H1 (cell line): Measurements from ENCODE around the gene INHBA. TPM values are rescaled to one million over a fixed set of nuclear protein-coding genes. Genes with fewer than 3 reads are reported as not detected.

Source experiments
- CTCF ChIA-PET: fragments of 300-600 bp; sonication (Branson Sonifier 250); formaldehyde crosslinking; loops from one replicate; lab custom pipeline; 2021; ENCODE audit not compliant: partially characterized antibody; lab: Charles Lee
- POLR2A ChIA-PET: fragments of 300-600 bp; sonication (Branson Sonifier 250); formaldehyde crosslinking; loops from one replicate; lab custom pipeline; 2021; ENCODE audit warnings: inconsistent platforms; ENCODE audit not compliant: partially characterized antibody; lab: Charles Lee
- DNase-seq, 2 experiments: peaks; one replicate each; pipeline versions ENCODE4 v3.0.0 to v3.0.0-alpha.2; 2010 to 2022; ENCODE audit warnings: low spot score in 2 of 2, low read depth in 1 of 2, mixed read lengths in 1 of 2
- FAIRE-seq: peaks from 2 replicates; lab custom pipeline; 2011; peaks lifted over from hg19 to GRCh38; lab: Jason Lieb, UNC
- H2AFZ ChIP-seq: 2 replicates; pipeline ENCODE4 v1.8.1; 2012; ENCODE audit warnings: low read length, inconsistent platforms
- H2AK5ac ChIP-seq: 2 replicates; pipeline ENCODE4 v1.6.1; 2013; ENCODE audit warnings: low read depth, low read length
- H2BK120ac ChIP-seq: replicated peaks from 2 replicates; pipeline ENCODE3; 2013; ENCODE audit warnings: low read depth, low read length, inconsistent platforms
- H2BK12ac ChIP-seq: 2 replicates; pipeline ENCODE4 v1.6.1; 2013; ENCODE audit warnings: low read depth, low read length
- H2BK15ac ChIP-seq: 2 replicates; pipeline ENCODE4 v1.6.1; 2013; ENCODE audit warnings: low read length
- H2BK20ac ChIP-seq: 2 replicates; pipeline ENCODE4 v1.6.1; 2013; ENCODE audit warnings: low read length
- H2BK5ac ChIP-seq: 2 replicates; pipeline ENCODE4 v1.6.1; 2013; ENCODE audit warnings: low read depth, low read length
- H3K14ac ChIP-seq: 2 replicates; pipeline ENCODE4 v1.6.1; 2013; ENCODE audit warnings: inconsistent platforms; ENCODE audit not compliant: insufficient read length
- H3K18ac ChIP-seq: 2 replicates; pipeline ENCODE4 v1.6.1; 2013; ENCODE audit warnings: low read length; ENCODE audit errors: extremely low read depth
- H3K23ac ChIP-seq: 2 replicates; pipeline ENCODE4 v1.6.1; 2013; ENCODE audit warnings: inconsistent platforms; ENCODE audit not compliant: insufficient read length
- H3K23me2 ChIP-seq: 2 replicates; pipeline ENCODE4 v1.6.1; 2013; ENCODE audit warnings: low read depth, low read length
- H3K27ac ChIP-seq: 2 replicates; pipeline ENCODE4 v1.6.1; 2011; ENCODE audit warnings: low read depth, low read length, inconsistent platforms
- H3K27me3 ChIP-seq, 4 experiments: replicated peaks in 1 of 4; 1 replicate in 1 of 4; 2 replicates in 3 of 4; pipeline versions ENCODE4 v1.6.1 to v1.8.1; 2011 to 2013; ENCODE audit warnings: low read length in 3 of 4, mild to moderate bottlenecking in 3 of 4, inconsistent platforms in 2 of 4, mixed read lengths in 2 of 4, moderate library complexity in 1 of 4; ENCODE audit not compliant: control insufficient read depth in 3 of 4, insufficient read depth in 3 of 4; ENCODE audit errors: extremely low read depth in 1 of 4
- H3K36me3 ChIP-seq, 4 experiments: 2 replicates each; pipeline versions ENCODE4 v1.6.1 to v1.8.1; 2011 to 2013; ENCODE audit warnings: mild to moderate bottlenecking in 4 of 4, low read length in 3 of 4, moderate library complexity in 2 of 4, control low read depth in 1 of 4, inconsistent platforms in 1 of 4; ENCODE audit not compliant: insufficient read depth in 4 of 4, control insufficient read depth in 2 of 4
- H3K4ac ChIP-seq: replicated peaks from 2 replicates; pipeline ENCODE3; 2013; ENCODE audit warnings: low read length, low read depth, mixed read lengths, inconsistent platforms; ENCODE audit not compliant: insufficient read length
- H3K4me1 ChIP-seq, 4 experiments: replicated peaks in 1 of 4; 1 replicate in 1 of 4; 2 replicates in 3 of 4; pipeline versions ENCODE4 v1.6.1 to v1.8.1; 2011 to 2013; ENCODE audit warnings: low read length in 3 of 4, inconsistent platforms in 2 of 4, mixed read lengths in 1 of 4; ENCODE audit not compliant: insufficient read depth in 4 of 4, control insufficient read depth in 3 of 4
- H3K4me2 ChIP-seq, 2 experiments: 2 replicates each; pipeline versions ENCODE4 v1.6.1 to v1.8.1; 2011 to 2013; ENCODE audit warnings: low read depth in 2 of 2, low read length in 2 of 2, control low read depth in 1 of 2, inconsistent platforms in 1 of 2, mild to moderate bottlenecking in 1 of 2; ENCODE audit not compliant: insufficient read depth in 1 of 2
- H3K4me3 ChIP-seq, 4 experiments: fragments of 200-600, 300-600 bp in 1 of 4; sonication (generic), shearing (Covaris generic), sonication (Bioruptor Twin) in 1 of 4; 2 replicates each; pipeline versions ENCODE4 v1.5.1 to v1.8.1; 2011 to 2016; ENCODE audit warnings: low read length in 4 of 4, low read depth in 3 of 4, control low read depth in 2 of 4, inconsistent platforms in 2 of 4, mild to moderate bottlenecking in 2 of 4, mixed read lengths in 1 of 4, moderate library complexity in 1 of 4; ENCODE audit not compliant: insufficient read depth in 2 of 4; ENCODE audit errors: extremely low read depth in 1 of 4
- H3K56ac ChIP-seq: replicated peaks from 2 replicates; pipeline ENCODE3; 2013; ENCODE audit warnings: low read depth, mild to moderate bottlenecking, mixed read lengths, low read length, inconsistent platforms; ENCODE audit not compliant: insufficient read length
- H3K79me1 ChIP-seq: 2 replicates; pipeline ENCODE4 v1.6.1; 2013; ENCODE audit warnings: low read depth, low read length, control low read depth
- H3K79me2 ChIP-seq, 2 experiments: 2 replicates each; pipeline versions ENCODE4 v1.6.1 to v1.8.1; 2012 to 2013; ENCODE audit warnings: low read length in 2 of 2, mild to moderate bottlenecking in 2 of 2, inconsistent platforms in 1 of 2; ENCODE audit not compliant: insufficient read depth in 2 of 2, control insufficient read depth in 1 of 2
- H3K9ac ChIP-seq, 4 experiments: replicated peaks in 1 of 4; 1 replicate in 1 of 4; 2 replicates in 3 of 4; pipeline versions ENCODE4 v1.6.1 to v1.8.1; 2011 to 2013; ENCODE audit warnings: low read depth in 3 of 4, low read length in 3 of 4, control low read depth in 2 of 4, mild to moderate bottlenecking in 2 of 4, moderate library complexity in 2 of 4, inconsistent platforms in 1 of 4; ENCODE audit errors: extremely low read depth in 1 of 4
- H3K9me3 ChIP-seq, 2 experiments: 2 replicates each; pipeline versions ENCODE4 v1.6.1 to v1.8.1; 2012 to 2013; ENCODE audit warnings: mild to moderate bottlenecking in 2 of 2, moderate library complexity in 2 of 2, control low read depth in 1 of 2, inconsistent platforms in 1 of 2, low read depth in 1 of 2, low read length in 1 of 2, mixed read lengths in 1 of 2; ENCODE audit not compliant: insufficient read depth in 2 of 2
- H4K20me1 ChIP-seq, 2 experiments: replicated peaks in 1 of 2; 2 replicates each; pipeline versions ENCODE3 to v1.8.1; 2011 to 2013; ENCODE audit warnings: inconsistent platforms in 2 of 2, low read length in 2 of 2, mild to moderate bottlenecking in 1 of 2; ENCODE audit not compliant: insufficient read depth in 2 of 2, control insufficient read depth in 1 of 2
- H4K5ac ChIP-seq: 2 replicates; pipeline ENCODE4 v1.6.1; 2013; ENCODE audit warnings: low read length, low read depth, mixed read lengths, inconsistent platforms; ENCODE audit not compliant: insufficient read length
- H4K8ac ChIP-seq: 2 replicates; pipeline ENCODE4 v1.8.0; 2013; ENCODE audit warnings: mild to moderate bottlenecking, moderate library complexity, low read length, inconsistent platforms; ENCODE audit not compliant: insufficient read depth; ENCODE audit errors: extremely low read depth
- H4K91ac ChIP-seq: replicated peaks from 2 replicates; pipeline ENCODE3; 2013; ENCODE audit warnings: low read length, mixed read lengths, inconsistent platforms; ENCODE audit not compliant: insufficient read length
- BCL11A ChIP-seq, 2 experiments: IDR thresholded peaks; one replicate each; pipeline ENCODE4 v1.6.1; 2011; ENCODE audit warnings: low read depth in 2 of 2, low read length in 2 of 2, mild to moderate bottlenecking in 2 of 2
- BRCA1 ChIP-seq: IDR thresholded peaks from 2 replicates; pipeline ENCODE4 v1.6.1; 2012; ENCODE audit warnings: low read depth, low read length, improper control_type of control experiment
- CHD1 ChIP-seq: IDR thresholded peaks from 2 replicates; pipeline ENCODE4 v1.6.1; 2012; ENCODE audit warnings: low read depth, low read length, improper control_type of control experiment
- FOSL1 ChIP-seq: IDR thresholded peaks from 2 replicates; pipeline ENCODE4 v1.6.1; 2011; ENCODE audit warnings: mild to moderate bottlenecking, low read depth, low read length, moderate library complexity; ENCODE audit not compliant: insufficient read depth
- JUND ChIP-seq: IDR thresholded peaks from 2 replicates; pipeline ENCODE4 v1.6.1; 2011; ENCODE audit warnings: mild to moderate bottlenecking, improper control_type of control experiment, low read length
- KDM5A ChIP-seq: fragments of 200-600 bp; IDR thresholded peaks from 2 replicates; pipeline ENCODE4 v1.7.1; 2012; ENCODE audit warnings: mild to moderate bottlenecking, low read length, inconsistent platforms, mixed read lengths
- NANOG ChIP-seq: IDR thresholded peaks from 2 replicates; pipeline ENCODE4 v1.6.1; 2011; ENCODE audit warnings: low read length, low read depth, mild to moderate bottlenecking, inconsistent platforms; ENCODE audit not compliant: insufficient read depth, poor library complexity, severe bottlenecking
- RAD21 ChIP-seq, 2 experiments: IDR thresholded peaks in 1 of 2; conservative IDR thresholded peaks in 1 of 2; 2 replicates each; pipeline ENCODE4 v1.6.1; 2011; ENCODE audit warnings: low read depth in 2 of 2, low read length in 2 of 2, improper control_type of control experiment in 1 of 2, inconsistent platforms in 1 of 2, mild to moderate bottlenecking in 1 of 2, moderate library complexity in 1 of 2
- SP4 ChIP-seq: IDR thresholded peaks from 2 replicates; pipeline ENCODE4 v1.6.1; 2012; ENCODE audit warnings: low read length, inconsistent platforms
- TCF12 ChIP-seq: IDR thresholded peaks from 2 replicates; pipeline ENCODE4 v1.6.1; 2011; ENCODE audit warnings: low read depth, mild to moderate bottlenecking, low read length
- WGBS, 2 experiments: shearing (Covaris generic) in 1 of 2; methylation state at CpG; one replicate each; pipeline versions ENCODE4 v1.1.6 to v1.1.7; 2013 to 2015; ENCODE audit warnings: low lambda C conversion rate in 2 of 2, mixed read lengths in 2 of 2, inconsistent platforms in 1 of 2, low coverage in 1 of 2, missing lambda C conversion rate in 1 of 2; ENCODE audit not compliant: insufficient replicate concordance in 2 of 2, insufficient coverage in 1 of 2, insufficient read length in 1 of 2; ENCODE audit errors: extremely low coverage in 1 of 2, missing lambda C conversion rate in 1 of 2; 5-methylcytosine and 5-hydroxymethylcytosine counted together
- polyA plus RNA-seq, 7 experiments: library from polyadenylated mRNA; depleted of rRNA in 3 of 7; stranded (reverse) in 5 of 7; unstranded in 2 of 7; fragments of >200 nt in 5 of 7; fragments of 200-250 nt in 2 of 7; gene quantifications; 1 replicate in 5 of 7; 2 replicates in 1 of 7; 4 replicates in 1 of 7; pipeline versions ENCODE4 v1.2.1 to v1.2.3, GENCODE V29; 2011 to 2013; ENCODE audit warnings: missing spikeins in 2 of 7, mixed read lengths in 2 of 7
- total RNA-seq: library from RNA; stranded (reverse); fragmentation: NEBNext Ultra II Directional; extraction: Animal tissue kit (Norgen Biotek cat#: 25700); gene quantifications from 2 replicates; pipeline ENCODE4 v1.2.1, GENCODE V29; 2021

INHBA gene
- total and polyA plus RNA-seq, 2 of the 8 experiments (the other 6 are each of a cell fraction or from before 2014, with no cell fraction given): 1.1 to 2.7 TPM

DNA sequence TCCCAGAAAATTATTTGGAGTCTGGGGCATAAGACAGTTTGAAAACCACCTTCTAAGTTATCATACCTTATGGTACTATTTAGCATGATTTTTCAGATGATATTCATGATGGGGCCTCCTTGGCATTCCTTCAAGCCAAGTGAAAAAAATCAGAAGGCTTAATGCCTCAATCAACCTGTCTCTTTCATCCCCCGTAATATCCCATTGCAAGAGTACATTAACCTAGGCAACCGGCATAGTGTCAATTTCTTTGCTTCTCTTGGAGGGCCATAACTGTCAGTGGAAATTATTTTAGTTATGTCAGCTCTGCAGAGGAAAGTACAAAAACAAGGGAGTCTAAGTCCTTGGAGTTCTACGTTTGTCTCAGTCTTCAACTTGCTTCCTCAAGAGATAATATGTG is 43.4 kb downstream of the INHBA start:
- no peak overlapping the region for H2BK15ac ChIP-seq
- no peak overlapping the region for H3K18ac ChIP-seq
- no peak overlapping the region for H3K4me3 ChIP-seq
- no peaks in the 10 kb centered on the region for H3K79me2 ChIP-seq
- H4K20me1 ChIP-seq: no peaks in the 10 kb centered on the region
- H2BK12ac ChIP-seq: no peak overlapping the region
- no peak overlapping the region for H2BK120ac ChIP-seq
- FAIRE-seq: no peak
- H3K4ac ChIP-seq: no peak overlapping the region
- H3K27ac ChIP-seq: no peak overlapping the region
- no peak overlapping the region for H4K8ac ChIP-seq
- no peak overlapping the region for H3K14ac ChIP-seq
- no peak overlapping the region for H2BK20ac ChIP-seq
- H4K91ac ChIP-seq: no peak overlapping the region
- H3K23ac ChIP-seq: no peak overlapping the region
- H3K9me3 ChIP-seq: no peaks in the 10 kb centered on the region
- H4K5ac ChIP-seq: no peak overlapping the region
- H3K9ac ChIP-seq: no peak overlapping the region
- TF ChIP-seq BRCA1 (no peak), TCF12 (no peak), FOSL1 (no peak), JUND (no peak), BCL11A (IDR thresholded peaks at IDR 0.05; ENCODE audit: low read depth in 2 of 2, low read length in 2 of 2) (no peak), NANOG (no peak), CHD1 (no peak), KDM5A (no peak), RAD21 (IDR thresholded peaks at IDR 0.05 in 1 of 2, conservative IDR thresholded peaks at IDR 0.05 in 1 of 2; ENCODE audit: low read depth in 2 of 2, low read length in 2 of 2) (no peak), SP4 (no peak)
- TF ChIP-seq, all 59 proteins: peak for 0
- H2AK5ac ChIP-seq: no peak overlapping the region
- no peak overlapping the region for H2AFZ ChIP-seq
- CTCF ChIA-PET: no interaction called here
- no peak overlapping the region for H2BK5ac ChIP-seq
- POLR2A ChIA-PET: no interaction called here
- no peaks in the 10 kb centered on the region for H3K4me1 ChIP-seq
- no peaks in the 10 kb centered on the region for H3K36me3 ChIP-seq
- H3K79me1 ChIP-seq: no peaks in the 10 kb centered on the region
- 86% methylated on average over 3 of the region's 3 CpGs; no CpG with 5 or more reads in 1 of the 2 experiments for WGBS, 2 experiments
- H3K27me3 ChIP-seq: peaks cover 0 to 1% (median 0%) of the 10 kb centered on the region in 4 experiments; a peak in 1 of 7 replicates
- H3K56ac ChIP-seq: no peak overlapping the region
- DNase-seq: no peak
- H3K4me2 ChIP-seq: no peak overlapping the region
- H3K23me2 ChIP-seq: no peaks in the 10 kb centered on the region
